K562 (cell line): ENCODE measurements around the gene CD248. TPM values are rescaled to one million over a fixed set of nuclear protein-coding genes. Genes with fewer than 3 reads are reported as not detected.

Experiments used
- C11orf30 ChIP-seq: fragments of 450-650 bp; IDR thresholded peaks from 2 replicates; pipeline ENCODE4 v1.6.1; 2016; ENCODE audit warnings: low read depth, mild to moderate bottlenecking
- E2F3 ChIP-seq: fragments of 250-450 bp; sonication (Bioruptor Pico); IDR thresholded peaks from 2 replicates; pipeline ENCODE4 v1.4.0; 2020; ENCODE audit warnings: mild to moderate bottlenecking
- ELF4 ChIP-seq: fragments of 450-650 bp; formaldehyde crosslinking; IDR thresholded peaks from 2 replicates; pipeline ENCODE4 v1.4.0; 2022; ENCODE audit warnings: missing genetic modification characterization
- FOXP4 ChIP-seq: sonication (generic); formaldehyde crosslinking; IDR thresholded peaks from 2 replicates; pipeline ENCODE4 v1.8.0; 2022; ENCODE audit warnings: mild to moderate bottlenecking, missing genetic modification reagents, borderline replicate concordance
- HSF4 ChIP-seq: fragments of 250-450 bp; sonication (Bioruptor Pico); IDR thresholded peaks from 2 replicates; pipeline ENCODE4 v2.1.2; 2022; ENCODE audit warnings: mild to moderate bottlenecking, moderate library complexity, borderline replicate concordance
- KDM4B ChIP-seq, 2 experiments: fragments of 450-650 bp in 1 of 2; sonication (generic) in 1 of 2; IDR thresholded peaks; 2 replicates each; pipeline ENCODE4 v1.6.1; 2016 to 2017; ENCODE audit warnings: borderline replicate concordance in 2 of 2, antibody characterized with exemption in 1 of 2, low read depth in 1 of 2, mild to moderate bottlenecking in 1 of 2
- MAFG ChIP-seq: fragments of 450-650 bp; conservative IDR thresholded peaks from 2 replicates; pipeline ENCODE4 v1.6.1; 2016; ENCODE audit warnings: missing genetic modification characterization, missing compliant biosample characterization
- SP1 ChIP-seq: sonication (generic); formaldehyde crosslinking; IDR thresholded peaks from 2 replicates; pipeline ENCODE4 v1.8.1; 2022; ENCODE audit warnings: mild to moderate bottlenecking, missing genetic modification reagents
- polyA plus RNA-seq, 8 experiments: library from polyadenylated mRNA; depleted of rRNA in 4 of 8; stranded (reverse) in 5 of 8; unstranded in 3 of 8; fragments of >200 nt; fragmentation: Nextera tagmentation in 2 of 8; fragmentation: Illumina TruSeq in 1 of 8; extraction: Ambion mirVana in 2 of 8; extraction: Trizol in 1 of 8; gene quantifications; 2 replicates each; pipeline versions ENCODE4 v1.2.1 to v1.2.3, GENCODE V29; 2011 to 2014; ENCODE audit warnings: inconsistent platforms in 1 of 8, missing spikeins in 1 of 8
- total RNA-seq, 7 experiments: library from RNA; depleted of rRNA in 6 of 7; stranded (reverse); fragments of >200 nt in 6 of 7; fragmentation: Illumina TruSeq in 2 of 7; extraction: Trizol in 2 of 7; gene quantifications; 2 replicates each; pipeline versions ENCODE4 v1.2.1 to v1.2.3, GENCODE V29; 2011 to 2021; ENCODE audit warnings: low replicate concordance in 1 of 7
- TF ChIP-seq, protein P1 (sequence below): fragments of 250-450 bp; sonication (Bioruptor Pico); IDR thresholded peaks from 2 replicates; pipeline ENCODE4 v1.4.0; 2020
- TF ChIP-seq, protein P2 (sequence below): fragments of 450-650 bp; IDR thresholded peaks from 2 replicates; pipeline ENCODE4 v1.6.1; 2016; ENCODE audit warnings: low read depth
- TF ChIP-seq, protein P3 (sequence below): sonication (generic); formaldehyde crosslinking; IDR thresholded peaks from 2 replicates; pipeline ENCODE4 v1.8.0; 2022; ENCODE audit warnings: missing genetic modification reagents, mild to moderate bottlenecking, moderate library complexity, borderline replicate concordance
- TF ChIP-seq, protein P4 (sequence below): fragments of 450-650 bp; IDR thresholded peaks from 2 replicates; pipeline ENCODE4 v1.6.1; 2016; ENCODE audit warnings: antibody characterized with exemption

The CD248 gene
- total and polyA plus RNA-seq, 9 of the 15 experiments (the other 6 are each of a cell fraction or from before 2014, with no cell fraction given), result 0.09 TPM; not detected in 8

DNA sequence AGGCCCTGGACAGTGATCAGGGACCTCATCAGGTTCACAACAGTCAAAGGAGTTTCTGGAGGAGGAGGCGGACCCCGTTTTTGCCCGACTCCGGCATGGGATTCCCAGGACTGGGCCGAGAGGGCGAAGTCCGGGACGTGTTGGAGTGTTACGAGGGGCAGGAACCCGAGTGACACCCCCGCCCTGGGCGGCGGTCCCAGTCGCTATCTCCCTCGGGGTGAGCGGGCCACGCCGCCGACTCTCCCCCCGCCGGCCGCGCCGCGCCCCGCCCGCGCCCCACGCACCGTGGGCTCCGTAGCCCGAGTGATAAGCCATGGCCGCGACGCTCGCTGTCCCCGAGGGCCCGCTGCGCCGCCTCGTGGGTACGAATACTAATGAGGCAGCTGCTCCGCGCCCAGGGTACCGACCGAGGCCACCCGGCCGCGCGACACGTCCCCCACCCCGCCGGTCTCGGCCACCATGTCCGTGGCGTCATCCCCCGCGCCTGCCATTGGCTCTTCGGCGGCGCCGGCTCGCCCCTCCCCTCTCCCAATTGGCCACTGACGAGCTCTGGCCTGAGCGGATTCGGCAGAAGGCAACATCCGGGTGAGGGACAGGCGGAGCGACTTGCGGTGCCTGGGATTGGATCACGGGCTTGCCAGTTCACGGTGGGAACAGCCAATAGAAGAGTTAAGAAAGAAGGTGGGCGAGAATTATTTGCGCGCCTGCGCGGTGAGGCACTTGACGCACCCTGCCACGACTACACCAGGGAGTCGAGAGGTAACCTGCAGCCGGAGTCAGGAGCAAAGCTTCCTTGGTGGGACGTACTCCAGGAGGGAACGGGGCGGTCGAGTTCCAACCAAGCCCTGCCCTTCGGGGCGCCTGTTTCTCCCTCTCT is 27.9 kb downstream of the CD248 start, which contains the start of gene YIF1A (continued):
- TF ChIP-seq C11orf30, result peak; percentile 39
- no peak for TF ChIP-seq FOXP4 (CRISPR knock-in tag)
- TF ChIP-seq, protein P1, sequence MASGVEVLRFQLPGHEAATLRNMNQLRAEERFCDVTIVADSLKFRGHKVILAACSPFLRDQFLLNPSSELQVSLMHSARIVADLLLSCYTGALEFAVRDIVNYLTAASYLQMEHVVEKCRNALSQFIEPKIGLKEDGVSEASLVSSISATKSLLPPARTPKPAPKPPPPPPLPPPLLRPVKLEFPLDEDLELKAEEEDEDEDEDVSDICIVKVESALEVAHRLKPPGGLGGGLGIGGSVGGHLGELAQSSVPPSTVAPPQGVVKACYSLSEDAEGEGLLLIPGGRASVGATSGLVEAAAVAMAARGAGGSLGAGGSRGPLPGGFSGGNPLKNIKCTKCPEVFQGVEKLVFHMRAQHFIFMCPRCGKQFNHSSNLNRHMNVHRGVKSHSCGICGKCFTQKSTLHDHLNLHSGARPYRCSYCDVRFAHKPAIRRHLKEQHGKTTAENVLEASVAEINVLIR (CRISPR knock-in tag), result peak; percentile 68
- no peak for TF ChIP-seq HSF4 (CRISPR knock-in tag)
- TF ChIP-seq MAFG (tag), result no peak
- TF ChIP-seq, protein P2, sequence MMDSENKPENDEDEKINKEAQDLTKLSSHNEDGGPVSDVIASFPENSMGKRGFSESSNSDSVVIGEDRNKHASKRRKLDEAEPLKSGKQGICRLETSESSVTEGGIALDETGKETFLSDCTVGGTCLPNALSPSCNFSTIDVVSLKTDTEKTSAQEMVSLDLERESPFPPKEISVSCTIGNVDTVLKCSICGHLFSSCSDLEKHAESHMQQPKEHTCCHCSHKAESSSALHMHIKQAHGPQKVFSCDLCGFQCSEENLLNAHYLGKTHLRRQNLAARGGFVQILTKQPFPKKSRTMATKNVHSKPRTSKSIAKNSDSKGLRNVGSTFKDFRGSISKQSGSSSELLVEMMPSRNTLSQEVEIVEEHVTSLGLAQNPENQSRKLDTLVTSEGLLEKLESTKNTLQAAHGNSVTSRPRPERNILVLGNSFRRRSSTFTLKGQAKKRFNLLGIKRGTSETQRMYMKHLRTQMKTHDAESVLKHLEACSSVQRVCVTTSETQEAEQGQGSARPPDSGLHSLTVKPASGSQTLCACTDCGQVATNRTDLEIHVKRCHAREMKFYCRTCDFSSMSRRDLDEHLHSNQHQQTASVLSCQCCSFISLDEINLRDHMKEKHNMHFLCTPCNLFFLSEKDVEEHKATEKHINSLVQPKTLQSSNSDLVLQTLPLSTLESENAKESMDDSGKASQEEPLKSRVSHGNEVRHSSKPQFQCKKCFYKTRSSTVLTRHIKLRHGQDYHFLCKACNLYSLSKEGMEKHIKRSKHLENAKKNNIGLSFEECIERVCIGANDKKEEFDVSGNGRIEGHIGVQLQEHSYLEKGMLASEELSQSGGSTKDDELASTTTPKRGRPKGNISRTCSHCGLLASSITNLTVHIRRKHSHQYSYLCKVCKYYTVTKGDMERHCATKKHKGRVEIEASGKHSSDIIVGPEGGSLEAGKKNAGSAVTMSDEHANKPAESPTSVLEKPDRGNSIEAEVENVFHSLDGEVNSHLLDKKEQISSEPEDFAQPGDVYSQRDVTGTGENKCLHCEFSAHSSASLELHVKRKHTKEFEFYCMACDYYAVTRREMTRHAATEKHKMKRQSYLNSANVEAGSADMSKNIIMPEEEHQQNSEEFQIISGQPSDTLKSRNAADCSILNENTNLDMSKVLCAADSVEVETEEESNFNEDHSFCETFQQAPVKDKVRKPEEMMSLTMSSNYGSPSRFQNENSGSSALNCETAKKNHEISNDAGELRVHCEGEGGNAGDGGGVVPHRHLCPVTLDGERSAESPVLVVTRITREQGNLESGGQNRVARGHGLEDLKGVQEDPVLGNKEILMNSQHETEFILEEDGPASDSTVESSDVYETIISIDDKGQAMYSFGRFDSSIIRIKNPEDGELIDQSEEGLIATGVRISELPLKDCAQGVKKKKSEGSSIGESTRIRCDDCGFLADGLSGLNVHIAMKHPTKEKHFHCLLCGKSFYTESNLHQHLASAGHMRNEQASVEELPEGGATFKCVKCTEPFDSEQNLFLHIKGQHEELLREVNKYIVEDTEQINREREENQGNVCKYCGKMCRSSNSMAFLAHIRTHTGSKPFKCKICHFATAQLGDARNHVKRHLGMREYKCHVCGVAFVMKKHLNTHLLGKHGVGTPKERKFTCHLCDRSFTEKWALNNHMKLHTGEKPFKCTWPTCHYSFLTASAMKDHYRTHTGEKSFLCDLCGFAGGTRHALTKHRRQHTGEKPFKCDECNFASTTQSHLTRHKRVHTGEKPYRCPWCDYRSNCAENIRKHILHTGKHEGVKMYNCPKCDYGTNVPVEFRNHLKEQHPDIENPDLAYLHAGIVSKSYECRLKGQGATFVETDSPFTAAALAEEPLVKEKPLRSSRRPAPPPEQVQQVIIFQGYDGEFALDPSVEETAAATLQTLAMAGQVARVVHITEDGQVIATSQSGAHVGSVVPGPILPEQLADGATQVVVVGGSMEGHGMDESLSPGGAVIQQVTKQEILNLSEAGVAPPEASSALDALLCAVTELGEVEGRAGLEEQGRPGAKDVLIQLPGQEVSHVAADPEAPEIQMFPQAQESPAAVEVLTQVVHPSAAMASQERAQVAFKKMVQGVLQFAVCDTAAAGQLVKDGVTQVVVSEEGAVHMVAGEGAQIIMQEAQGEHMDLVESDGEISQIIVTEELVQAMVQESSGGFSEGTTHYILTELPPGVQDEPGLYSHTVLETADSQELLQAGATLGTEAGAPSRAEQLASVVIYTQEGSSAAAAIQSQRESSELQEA, result no peak
- 0 out of 2 replicates have a peak, but pooled peaks have one; percentile 44 for TF ChIP-seq E2F3 (CRISPR knock-in tag)
- TF ChIP-seq, protein P3, sequence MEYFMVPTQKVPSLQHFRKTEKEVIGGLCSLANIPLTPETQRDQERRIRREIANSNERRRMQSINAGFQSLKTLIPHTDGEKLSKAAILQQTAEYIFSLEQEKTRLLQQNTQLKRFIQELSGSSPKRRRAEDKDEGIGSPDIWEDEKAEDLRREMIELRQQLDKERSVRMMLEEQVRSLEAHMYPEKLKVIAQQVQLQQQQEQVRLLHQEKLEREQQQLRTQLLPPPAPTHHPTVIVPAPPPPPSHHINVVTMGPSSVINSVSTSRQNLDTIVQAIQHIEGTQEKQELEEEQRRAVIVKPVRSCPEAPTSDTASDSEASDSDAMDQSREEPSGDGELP (CRISPR knock-in tag), result peak; percentile 81
- peak in 1 of 2 experiments; percentile 26; a peak in 1 of 4 replicates for TF ChIP-seq KDM4B (IDR thresholded peaks at IDR 0.05; ENCODE audit: borderline replicate concordance in 2 of 2, low read depth in 1 of 2)
- TF ChIP-seq, protein P4, sequence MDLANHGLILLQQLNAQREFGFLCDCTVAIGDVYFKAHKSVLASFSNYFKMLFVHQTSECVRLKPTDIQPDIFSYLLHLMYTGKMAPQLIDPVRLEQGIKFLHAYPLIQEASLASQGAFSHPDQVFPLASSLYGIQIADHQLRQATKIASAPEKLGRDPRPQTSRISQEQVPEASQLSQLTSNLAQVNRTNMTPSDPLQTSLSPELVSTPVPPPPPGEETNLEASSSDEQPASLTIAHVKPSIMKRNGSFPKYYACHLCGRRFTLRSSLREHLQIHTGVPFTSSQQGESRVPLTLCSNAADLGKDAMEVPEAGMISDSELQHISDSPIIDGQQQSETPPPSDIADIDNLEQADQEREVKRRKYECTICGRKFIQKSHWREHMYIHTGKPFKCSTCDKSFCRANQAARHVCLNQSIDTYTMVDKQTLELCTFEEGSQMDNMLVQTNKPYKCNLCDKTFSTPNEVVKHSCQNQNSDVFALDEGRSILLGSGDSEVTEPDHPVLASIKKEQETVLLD, result peak; percentile 90
- no peak for TF ChIP-seq ELF4 (CRISPR knock-in tag)
- TF ChIP-seq SP1 (CRISPR knock-in tag), result peak; percentile 78
